Cerebellar nuclear complex (tissue), 1 donor: ENCODE data around the gene NOD1.
"Not testable (repeated sequence)": the region's sequence is repeated elsewhere in the genome, so short reads cannot be mapped to it uniquely, and the experiment has no call there.

Source experiments
- DNase-seq, 2 experiments: peaks; one replicate each; lab custom pipeline; 2025; lab: John Stamatoyannopoulos, UW

Gene NOD1

GRCh38 chr7:30478349-30479201 is at the start of gene NOD1:
Gene NOD1 (minus strand): TSS chr7:30478784. CDS start chr7:30456921, 21,863 bp downstream.
- DNase-seq, result peak in 1 of 2 experiments; percentile 3

GRCh38 chr7:30527297-30527696 is 48.7 kb upstream of the NOD1 start:
- not testable (repeated sequence) for DNase-seq

- no peak for DNase-seq
Observed at GRCh38 chr7:30526163-30526562, 47.6 kb upstream of the NOD1 start.

DNA sequence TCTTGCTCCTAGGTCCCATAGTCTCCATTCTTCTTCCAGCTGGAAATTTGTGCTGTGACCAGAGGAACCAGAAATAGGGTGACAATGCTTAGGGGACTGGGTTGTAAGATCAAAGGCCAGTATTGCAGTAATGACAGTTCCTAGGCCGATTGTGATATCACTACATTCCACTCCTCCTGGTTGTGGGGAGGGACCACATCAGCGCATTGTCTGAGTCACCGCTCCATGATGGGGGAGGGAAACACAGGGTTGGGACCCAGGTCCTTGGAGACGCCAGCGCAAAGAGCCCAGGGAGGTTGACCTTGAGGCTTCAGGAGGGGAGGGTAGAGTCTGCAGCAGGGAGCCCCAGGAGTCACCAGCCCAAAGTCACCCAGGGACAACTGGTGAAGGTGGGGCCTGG is 46.8 kb upstream of the NOD1 start:
- DNase-seq, result no peak

- DNase-seq, result no peak
Observed at GRCh38 chr7:30524545-30524944, 46.0 kb upstream of the NOD1 start.

- no peak for DNase-seq
Observed at GRCh38 chr7:30523466-30523865, 44.9 kb upstream of the NOD1 start.

DNA sequence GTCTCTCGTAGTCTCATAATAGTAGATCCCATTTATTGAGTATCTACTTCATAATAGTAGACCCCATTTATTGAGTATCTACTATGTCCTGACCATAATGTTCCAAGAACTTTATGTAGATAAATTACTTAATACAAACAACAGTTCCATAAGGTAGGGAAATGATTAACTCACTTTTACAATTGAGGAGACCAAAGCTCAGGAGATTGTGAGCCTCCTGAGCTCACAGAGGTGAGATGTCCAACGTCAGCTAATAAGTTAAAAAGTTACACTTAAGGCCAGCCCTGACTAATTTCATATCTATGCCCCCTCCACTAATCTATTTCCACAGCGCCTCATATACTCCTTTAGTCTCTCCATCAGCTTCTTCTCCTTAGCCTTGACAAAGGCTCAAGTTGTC is 43.6 kb upstream of the NOD1 start:
- no peak for DNase-seq

GRCh38 chr7:30521532-30521931 is 42.9 kb upstream of the NOD1 start:
- DNase-seq, result no peak

DNA sequence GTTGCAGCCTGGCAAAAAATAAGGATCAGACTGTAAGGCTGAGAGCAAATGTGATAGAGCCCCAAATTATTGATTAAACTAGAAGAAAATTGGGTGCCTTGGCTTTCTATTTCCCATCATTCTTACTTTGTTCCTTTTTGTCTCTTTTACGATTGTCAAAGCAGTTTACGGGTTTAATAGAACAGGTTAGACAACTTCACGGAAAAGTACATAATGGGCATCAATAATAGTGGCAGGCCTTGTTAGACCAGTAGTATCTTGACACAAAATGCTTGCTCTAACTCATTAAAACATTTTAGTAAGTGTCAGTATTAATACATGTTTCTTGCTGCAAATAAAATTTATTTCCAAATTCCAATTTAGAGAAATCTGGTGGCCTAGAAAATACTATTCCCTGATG is 40.5 kb upstream of the NOD1 start:
- no peak for DNase-seq

- no peak for DNase-seq
Observed at GRCh38 chr7:30515761-30516160, 37.2 kb upstream of the NOD1 start.

- no peak for DNase-seq
Observed at GRCh38 chr7:30514776-30515175, 36.2 kb upstream of the NOD1 start.

DNA sequence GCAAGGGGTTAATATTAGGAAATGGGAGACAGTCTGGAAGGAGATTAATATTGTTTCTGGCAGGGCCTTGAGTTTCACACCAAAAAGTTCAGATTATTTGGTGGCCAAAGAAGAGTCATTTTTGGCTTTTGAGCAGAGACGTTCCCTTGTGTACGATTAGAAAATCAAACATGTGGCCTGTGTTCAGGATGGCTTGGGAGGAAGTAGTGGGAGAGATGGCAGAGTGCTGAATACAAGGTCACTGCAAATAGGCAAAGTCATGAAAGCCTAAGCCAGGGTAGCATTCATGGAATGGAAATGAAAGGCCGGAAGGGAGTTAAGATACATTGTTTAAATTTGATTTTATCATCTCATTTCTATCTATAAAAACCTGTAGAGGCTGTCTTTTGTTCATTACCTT is 35.6 kb upstream of the NOD1 start:
- no peak for DNase-seq

- no peak for DNase-seq
Observed at GRCh38 chr7:30513762-30514161, 35.2 kb upstream of the NOD1 start.

DNA sequence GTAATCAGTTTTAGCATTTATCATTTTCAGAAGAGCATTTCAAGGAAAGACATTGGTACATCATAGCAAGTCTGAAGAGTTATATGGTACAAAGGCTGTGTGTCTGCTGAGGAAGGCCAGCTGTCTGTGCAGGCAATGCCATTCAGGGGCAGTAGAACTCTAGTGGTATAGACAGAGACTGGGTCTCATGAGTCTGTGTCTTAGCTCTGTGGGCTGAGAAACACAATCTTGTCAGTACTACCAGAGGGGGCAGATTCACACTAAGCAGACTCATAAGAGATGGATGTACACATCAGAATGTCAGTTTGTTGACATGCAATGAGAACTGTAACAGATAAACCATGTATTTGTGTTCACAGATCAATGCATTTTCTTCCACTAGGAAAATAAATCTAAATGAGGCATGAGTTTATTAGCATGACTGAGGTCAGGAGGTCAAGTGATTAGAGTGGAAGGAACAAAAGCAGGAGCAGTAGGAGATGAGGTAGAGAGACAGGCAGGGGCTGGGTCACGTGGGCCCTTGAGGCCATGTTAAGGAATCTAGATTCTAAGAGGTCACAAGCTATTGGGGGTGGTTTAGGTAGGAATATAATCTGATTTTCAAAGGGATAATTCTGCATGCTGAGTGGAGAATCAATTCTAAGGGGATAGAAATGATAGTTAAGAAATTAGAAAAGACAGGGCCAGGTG is 33.5 kb upstream of the NOD1 start:
- DNase-seq, result no peak

DNA sequence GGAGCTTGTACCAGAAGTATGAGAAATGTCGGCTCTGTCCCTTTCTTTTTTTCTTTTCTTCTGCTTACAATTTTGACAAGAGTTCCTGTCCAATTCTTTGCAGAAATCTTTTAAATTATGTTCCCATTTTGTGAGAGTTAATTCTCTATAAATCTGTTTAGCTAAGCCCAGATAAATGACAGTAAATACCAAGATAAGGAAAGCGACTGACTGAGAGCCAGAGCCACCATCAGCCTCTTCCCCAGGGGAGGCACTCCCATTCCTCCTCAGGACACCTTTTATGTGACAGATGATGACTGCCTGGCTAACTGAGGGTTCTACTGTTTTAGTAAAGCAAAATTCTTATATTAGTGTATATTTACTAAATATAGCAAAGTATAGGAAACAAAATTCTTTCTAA is 32.9 kb upstream of the NOD1 start:
- DNase-seq, result no peak

DNA sequence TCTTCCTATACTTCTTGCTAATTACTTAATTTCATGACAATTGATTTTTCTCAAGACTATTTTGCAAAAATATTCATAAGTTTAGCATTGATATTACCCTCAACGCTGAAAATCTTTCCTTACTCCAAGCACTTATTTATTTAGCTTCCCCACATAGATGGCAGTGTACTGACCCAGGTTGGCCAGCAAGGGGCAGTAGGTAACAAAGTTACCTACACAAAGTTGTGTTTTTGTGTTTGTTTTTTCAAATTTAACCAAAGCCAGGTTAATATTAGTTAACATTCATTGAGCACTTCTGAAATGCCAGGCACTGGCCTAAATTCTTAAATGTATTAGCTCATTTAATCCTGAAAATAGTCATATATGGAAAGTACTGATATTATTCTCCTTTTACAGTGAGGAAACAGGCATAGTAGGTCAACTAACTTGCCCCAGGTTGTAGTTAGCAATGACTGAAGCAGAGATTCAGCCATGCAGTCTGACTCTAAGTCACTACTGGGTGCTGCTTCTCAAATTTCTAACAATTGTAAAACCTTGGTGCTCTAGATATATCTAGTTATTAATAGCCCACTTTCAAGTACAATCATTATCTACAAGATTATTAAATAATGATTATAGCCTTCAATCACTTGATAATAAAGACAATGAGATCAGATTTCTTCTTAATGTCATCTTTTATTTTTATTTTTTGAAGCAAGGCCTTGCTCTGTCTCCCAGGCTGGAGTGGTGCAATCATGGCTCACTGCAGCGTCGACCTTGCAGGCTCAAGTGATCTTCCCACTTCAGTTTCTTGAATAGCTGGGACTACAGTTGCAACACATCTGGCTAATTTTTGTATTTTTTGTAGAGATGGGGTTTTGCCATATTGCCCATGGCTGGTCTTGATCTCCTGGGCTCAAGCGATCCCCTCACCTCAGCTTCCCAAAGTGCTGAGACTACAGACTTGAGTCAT is 31.8 kb upstream of the NOD1 start:
- DNase-seq, result peak in 1 of 2 experiments; percentile 2

GRCh38 chr7:30509171-30509857 is 30.7 kb upstream of the NOD1 start:
- not testable (repeated sequence) for DNase-seq

GRCh38 chr7:30507346-30507900 is 28.8 kb upstream of the NOD1 start:
- DNase-seq, result not testable (repeated sequence)

DNA sequence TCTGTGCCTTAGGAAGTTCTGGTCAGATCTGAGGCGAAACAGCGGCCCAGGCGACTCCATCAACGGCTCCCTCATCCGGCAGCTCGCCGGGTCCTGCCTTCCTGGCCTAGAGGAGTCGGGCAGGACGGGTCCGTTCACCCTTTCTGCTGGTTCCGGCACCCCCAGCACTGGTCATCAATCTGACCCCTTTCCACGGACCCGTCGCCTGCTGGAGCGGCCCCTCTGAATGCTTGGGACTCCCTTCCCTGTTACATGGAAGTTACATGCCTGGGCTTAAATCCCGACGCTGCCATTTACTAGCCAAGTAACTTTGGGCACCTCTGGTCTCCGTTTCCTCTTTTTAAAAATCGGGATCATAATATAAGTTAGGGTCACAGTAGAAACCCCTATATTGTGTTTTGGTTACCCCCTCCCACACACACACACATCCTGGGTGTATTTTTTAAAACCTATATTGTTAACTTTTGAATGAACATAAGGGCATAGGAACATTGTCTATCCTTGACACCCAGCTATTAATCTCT is 26.7 kb upstream of the NOD1 start:
- DNase-seq, result no peak

GRCh38 chr7:30504301-30505173 is 26.0 kb upstream of the NOD1 start, which contains the start of gene GGCT:
Gene GGCT (minus strand): TSS chr7:30504829. CDS start chr7:30504709, 120 bp downstream.
- DNase-seq, result peak; percentile 93 to 99
